DOHH2 (cell line): ENCODE measurements around the gene ADSS2.

Experiments
- H3F3A ChIP-seq: fragments of 200-600 bp; sonication (generic), shearing (Covaris generic); 2 replicates; pipeline ENCODE4 v1.6.0; 2016; ENCODE audit warnings: antibody characterized with exemption, mild to moderate bottlenecking; ENCODE audit not compliant: control insufficient read depth, insufficient read depth
- H3K27ac ChIP-seq: fragments of 200-600 bp; sonication (generic); 2 replicates; pipeline ENCODE4 v1.5.1; 2014; ENCODE audit warnings: low read depth, mild to moderate bottlenecking, low read length, moderate library complexity
- H3K27me3 ChIP-seq: fragments of 200-600 bp; sonication (generic); 2 replicates; pipeline ENCODE4 v1.6.1; 2014; ENCODE audit warnings: mild to moderate bottlenecking, low read length, mixed read lengths; ENCODE audit not compliant: control insufficient read depth
- H3K36me3 ChIP-seq: fragments of 200-600 bp; sonication (generic); 2 replicates; pipeline ENCODE4 v1.6.1; 2014; ENCODE audit warnings: mild to moderate bottlenecking, low read length, moderate library complexity, mixed read lengths; ENCODE audit not compliant: control insufficient read depth
- H3K4me1 ChIP-seq: fragments of 200-600 bp; sonication (generic); 2 replicates; pipeline ENCODE4 v1.6.1; 2014; ENCODE audit warnings: mild to moderate bottlenecking, low read length, mixed read lengths; ENCODE audit not compliant: control insufficient read depth
- H3K4me2 ChIP-seq: fragments of 200-600 bp; sonication (generic); 2 replicates; pipeline ENCODE4 v1.6.0; 2014; ENCODE audit warnings: mild to moderate bottlenecking, low read length, moderate library complexity
- H3K4me3 ChIP-seq: fragments of 200-600 bp; sonication (generic); 2 replicates; pipeline ENCODE4 v1.5.1; 2014; ENCODE audit warnings: mild to moderate bottlenecking, low read length, mixed read lengths
- H3K79me2 ChIP-seq: fragments of 200-600 bp; sonication (generic); 2 replicates; pipeline ENCODE4 v1.6.1; 2014; ENCODE audit warnings: mild to moderate bottlenecking, low read length, mixed read lengths; ENCODE audit not compliant: control insufficient read depth
- H3K9me2 ChIP-seq: fragments of 200-600 bp; sonication (generic); replicated peaks from 2 replicates; pipeline ENCODE4 v1.6.1; 2014; ENCODE audit warnings: mild to moderate bottlenecking, low read length, mixed read lengths; ENCODE audit not compliant: control insufficient read depth
- H3K9me3 ChIP-seq: fragments of 200-600 bp; sonication (generic); 2 replicates; pipeline ENCODE4 v1.6.1; 2014; ENCODE audit warnings: antibody characterized with exemption, low read length, mixed read lengths; ENCODE audit not compliant: control insufficient read depth, insufficient read depth
- H4K20me1 ChIP-seq: fragments of 200-600 bp; sonication (generic); 2 replicates; pipeline ENCODE4 v1.6.0; 2014; ENCODE audit warnings: low read depth, mild to moderate bottlenecking, antibody characterized with exemption, low read length, moderate library complexity; ENCODE audit not compliant: control insufficient read depth, insufficient read depth
- CTCF ChIP-seq: fragments of 200-600 bp; sonication (generic); IDR thresholded peaks from one replicate; pipeline ENCODE4 v1.5.1; 2014; ENCODE audit warnings: antibody characterized with exemption, mild to moderate bottlenecking, low read depth, low read length; ENCODE audit not compliant: poor library complexity, severe bottlenecking
- EZH2phosphoT487 ChIP-seq: fragments of 200-600 bp; sonication (generic); IDR thresholded peaks from 2 replicates; pipeline ENCODE4 v1.6.1; 2017; ENCODE audit warnings: borderline replicate concordance, mild to moderate bottlenecking, antibody characterized with exemption, low read length, moderate library complexity, mixed read lengths

The ADSS2 gene

GRCh38 chr1:244466724-244467123, 15.0 kb upstream of the ADSS2 start:
- Histone ChIP-seq H3K4me3 (no peak overlapping the region), H3K4me2 (no peak overlapping the region), H3K9me2 (no peaks in the 10 kb centered on the region), H3F3A (peaks cover 12% of the 10 kb centered on the region), H3K27ac (no peak overlapping the region), H3K36me3 (no peaks in the 10 kb centered on the region), H3K79me2 (no peaks in the 10 kb centered on the region), H4K20me1 (no peaks in the 10 kb centered on the region), H3K27me3 (no peaks in the 10 kb centered on the region), H3K9me3 (no peaks in the 10 kb centered on the region), H3K4me1 (peaks cover 2% of the 10 kb centered on the region)
- TF ChIP-seq EZH2phosphoT487 (no peak), CTCF (no peak)

- Histone ChIP-seq H3K27ac (peak within 1 kb of the TSS; percentile 36), H3K4me3 (peak within 1 kb of the TSS; percentile 78), H3K9me3 (no peaks in the 10 kb centered on the region), H3K79me2 (no peaks in the 10 kb centered on the region), H4K20me1 (no peaks in the 10 kb centered on the region), H3K27me3 (no peaks in the 10 kb centered on the region), H3K4me1 (peaks cover 17% of the 10 kb centered on the region), H3K9me2 (no peaks in the 10 kb centered on the region), H3K36me3 (no peaks in the 10 kb centered on the region), H3K4me2 (peak within 1 kb of the TSS; percentile 80), H3F3A (peaks cover 12% of the 10 kb centered on the region)
- TF ChIP-seq CTCF, result no peak
- TF ChIP-seq EZH2phosphoT487, result no peak
Measured at GRCh38 chr1:244461245-244462071, 9.7 kb upstream of the ADSS2 start, which contains the start of gene CATSPERE. CATSPERE (plus strand) TSS chr1:244461273; CDS start chr1:244461430, 157 bp downstream.

GRCh38 chr1:244460197-244460596, 8.5 kb upstream of the ADSS2 start:
- Histone ChIP-seq H3K27ac (no peak overlapping the region), H4K20me1 (no peaks in the 10 kb centered on the region), H3F3A (peaks cover 12% of the 10 kb centered on the region), H3K4me2 (no peak overlapping the region), H3K4me1 (peaks cover 17% of the 10 kb centered on the region), H3K4me3 (no peak overlapping the region), H3K9me2 (no peaks in the 10 kb centered on the region), H3K27me3 (no peaks in the 10 kb centered on the region), H3K9me3 (no peaks in the 10 kb centered on the region), H3K79me2 (no peaks in the 10 kb centered on the region), H3K36me3 (no peaks in the 10 kb centered on the region)
- TF ChIP-seq EZH2phosphoT487 (no peak), CTCF (no peak)
